Measurements from ENCODE around the gene SSTR3.
"Not testable (repeated sequence)": the region's sequence is repeated elsewhere in the genome, so short reads cannot be mapped to it uniquely, and the experiment has no call there.

SSTR3 gene

GRCh38 chr22:37244114-37244921 lies 32.0 kb upstream of the SSTR3 start, which contains the start of gene RAC2:
Gene RAC2, minus strand, starts transcription at chr22:37244269. Its CDS starts 121 bp downstream, at chr22:37244148.
- DNase-seq, result peak in 37 of 42 donors; percentile 10 to 63 (median 43)
- intact Hi-C loops (cut with DNase I), result no loop called here

- intact Hi-C loops (cut with DNase I), result no loop called here
- no peak for DNase-seq
These were observed 31.3 kb upstream of the SSTR3 start for GRCh38 chr22:37243402-37244113.

GRCh38 chr22:37242395-37242918 lies 30.2 kb upstream of the SSTR3 start:
- intact Hi-C loops (cut with DNase I), result no loop called here
- DNase-seq, result peak in 20 of 42 donors; percentile 11 to 69 (median 39)

DNA sequence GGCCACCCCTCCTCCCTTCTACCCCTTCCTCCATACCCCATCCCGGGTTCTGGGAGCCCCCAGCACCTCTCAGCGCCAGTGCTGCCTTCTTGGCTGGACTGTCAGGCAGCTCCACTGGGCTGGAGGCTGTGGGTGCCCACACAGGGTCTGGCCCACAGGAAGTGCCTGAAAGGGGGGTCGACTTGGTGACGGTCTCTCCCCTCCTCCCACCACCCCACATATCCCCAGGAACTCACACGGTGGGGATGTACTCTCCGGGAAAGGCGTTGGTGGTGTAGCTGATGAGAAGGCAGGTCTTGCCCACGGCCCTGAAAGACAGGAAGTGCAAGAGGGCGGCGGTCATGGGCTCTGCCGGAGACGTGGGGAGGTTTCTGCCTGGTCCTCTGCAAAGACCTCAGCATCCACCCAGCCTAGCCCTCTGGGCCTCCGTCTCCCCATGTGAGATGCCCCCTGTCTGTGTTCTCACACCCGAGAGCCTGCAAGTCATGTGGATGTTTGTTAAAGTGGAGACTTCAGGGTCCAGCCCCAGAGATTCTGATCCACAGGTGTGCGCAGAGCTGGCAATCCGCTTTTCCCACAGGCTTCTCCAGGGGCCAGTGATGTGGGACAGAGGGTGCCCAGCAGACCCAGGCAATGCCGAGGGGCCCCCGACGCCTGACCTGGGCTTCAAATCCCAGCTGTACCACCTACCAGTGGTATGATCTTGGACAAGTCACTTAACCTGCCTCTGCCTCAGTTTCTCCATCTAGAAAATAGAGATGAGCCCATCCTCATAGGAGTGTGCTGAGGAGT lies 29.3 kb upstream of the SSTR3 start:
- intact Hi-C loops (cut with DNase I), result no loop called here
- DNase-seq, result no peak

DNA sequence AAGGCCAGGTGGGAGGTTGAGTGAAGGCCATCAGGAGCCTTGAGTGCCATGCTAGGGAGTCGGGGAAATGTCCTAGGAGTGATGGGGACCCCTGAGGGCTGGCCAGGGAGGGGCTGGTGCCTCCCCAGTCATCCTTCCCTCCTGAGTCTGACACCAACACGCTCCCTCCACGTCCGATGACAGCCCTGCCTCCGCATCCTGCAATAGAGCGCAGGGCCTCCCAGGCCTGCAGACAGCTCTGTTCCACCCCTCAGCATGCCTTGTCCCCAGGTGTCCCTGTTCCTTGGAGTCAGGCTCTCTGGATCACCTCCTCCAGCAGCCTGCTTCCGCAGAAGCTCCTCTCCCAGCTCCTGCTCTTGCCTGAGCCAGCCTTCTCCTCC lies 28.7 kb upstream of the SSTR3 start:
- intact Hi-C loops (cut with DNase I), result no loop called here
- DNase-seq, result no peak

DNA sequence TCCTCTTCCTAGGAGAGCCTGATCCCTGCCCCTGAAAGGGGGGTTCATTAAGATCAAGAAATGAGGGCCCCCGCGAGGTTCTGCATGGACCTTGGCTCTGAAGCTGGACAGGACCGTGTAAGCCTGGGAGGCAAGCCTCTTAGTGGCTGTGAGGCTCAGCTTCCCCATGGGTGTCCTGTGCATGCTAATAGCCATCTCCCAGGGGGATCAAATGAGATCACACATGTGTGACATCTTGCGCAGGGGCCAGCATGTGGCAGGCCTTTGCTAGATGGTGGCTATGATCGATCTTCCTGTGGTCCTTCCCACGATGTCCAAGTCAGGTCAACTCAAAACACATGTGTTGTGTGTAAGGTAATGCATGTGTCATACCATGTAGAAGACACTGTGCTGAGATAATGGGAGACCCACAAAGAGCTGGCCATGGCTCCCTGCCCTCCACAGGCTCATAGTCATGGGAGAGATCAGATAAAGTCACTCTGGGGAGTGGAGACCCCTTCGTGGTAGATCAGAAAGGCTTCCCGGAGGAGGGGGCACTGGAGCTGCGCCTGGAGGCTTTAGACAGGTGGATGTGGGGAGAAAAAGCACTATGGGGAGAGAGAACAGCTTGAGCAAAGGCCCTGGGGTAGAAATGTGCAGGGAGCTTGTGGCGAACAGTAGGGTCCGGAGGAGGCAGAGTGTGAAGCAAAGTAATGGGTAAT lies 28.1 kb upstream of the SSTR3 start:
- intact Hi-C loops (cut with DNase I), result no loop called here
- no peak for DNase-seq

GRCh38 chr22:37239336-37240239 lies 27.3 kb upstream of the SSTR3 start:
- DNase-seq, result no peak
- intact Hi-C loops (cut with DNase I), result no loop called here

DNA sequence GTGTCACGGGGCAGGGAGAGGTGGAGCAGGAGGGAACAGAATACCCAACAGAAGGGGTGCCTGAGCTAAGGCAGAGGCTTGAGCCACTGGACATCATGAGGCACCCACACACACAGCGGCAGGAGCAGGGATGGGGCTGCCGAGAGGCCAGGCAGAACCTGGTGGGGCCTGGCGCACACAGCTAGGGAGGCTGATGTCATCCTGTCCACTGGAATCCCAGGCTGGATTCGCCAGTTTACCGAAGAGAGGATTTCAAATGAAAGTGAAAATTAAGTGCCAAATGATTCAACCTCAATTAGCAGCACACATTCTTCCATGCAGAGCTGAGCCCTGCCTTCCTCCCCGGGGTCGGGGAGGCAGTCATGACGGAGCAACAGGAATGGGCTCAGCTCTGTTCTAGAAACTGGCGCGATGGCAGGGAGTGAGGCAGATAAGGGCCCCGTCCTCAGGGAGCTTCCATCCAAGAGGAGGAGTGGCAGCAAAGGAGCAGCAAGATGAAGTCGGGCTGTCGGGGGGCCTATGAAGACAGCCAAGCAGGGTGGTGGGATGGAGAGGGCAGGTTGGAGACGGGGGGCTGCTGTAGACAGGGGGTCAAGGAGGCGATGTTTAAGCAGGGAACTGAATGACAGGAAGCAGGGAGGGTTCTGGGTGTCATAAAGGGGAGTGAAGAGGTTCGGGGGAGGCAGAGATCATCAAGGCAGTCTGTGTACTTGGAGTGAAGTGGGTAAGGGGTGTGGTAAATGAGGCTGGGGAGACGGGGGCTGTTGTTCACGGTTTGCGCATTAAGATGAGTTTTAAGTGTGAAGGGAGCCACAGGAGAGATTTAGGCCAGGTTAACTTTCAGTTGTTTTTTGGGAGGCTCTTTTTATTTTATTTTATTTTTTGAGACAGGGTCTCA lies 25.3 kb upstream of the SSTR3 start:
- DNase-seq, result no peak
- intact Hi-C loops (cut with DNase I), result no loop called here

- DNase-seq, result no peak
- intact Hi-C loops (cut with DNase I), result no loop called here
These were observed 23.8 kb upstream of the SSTR3 start for GRCh38 chr22:37235897-37236607.

GRCh38 chr22:37234736-37235711 lies 22.7 kb upstream of the SSTR3 start:
- DNase-seq, result no peak
- intact Hi-C loops (cut with DNase I), result no loop called here

DNA sequence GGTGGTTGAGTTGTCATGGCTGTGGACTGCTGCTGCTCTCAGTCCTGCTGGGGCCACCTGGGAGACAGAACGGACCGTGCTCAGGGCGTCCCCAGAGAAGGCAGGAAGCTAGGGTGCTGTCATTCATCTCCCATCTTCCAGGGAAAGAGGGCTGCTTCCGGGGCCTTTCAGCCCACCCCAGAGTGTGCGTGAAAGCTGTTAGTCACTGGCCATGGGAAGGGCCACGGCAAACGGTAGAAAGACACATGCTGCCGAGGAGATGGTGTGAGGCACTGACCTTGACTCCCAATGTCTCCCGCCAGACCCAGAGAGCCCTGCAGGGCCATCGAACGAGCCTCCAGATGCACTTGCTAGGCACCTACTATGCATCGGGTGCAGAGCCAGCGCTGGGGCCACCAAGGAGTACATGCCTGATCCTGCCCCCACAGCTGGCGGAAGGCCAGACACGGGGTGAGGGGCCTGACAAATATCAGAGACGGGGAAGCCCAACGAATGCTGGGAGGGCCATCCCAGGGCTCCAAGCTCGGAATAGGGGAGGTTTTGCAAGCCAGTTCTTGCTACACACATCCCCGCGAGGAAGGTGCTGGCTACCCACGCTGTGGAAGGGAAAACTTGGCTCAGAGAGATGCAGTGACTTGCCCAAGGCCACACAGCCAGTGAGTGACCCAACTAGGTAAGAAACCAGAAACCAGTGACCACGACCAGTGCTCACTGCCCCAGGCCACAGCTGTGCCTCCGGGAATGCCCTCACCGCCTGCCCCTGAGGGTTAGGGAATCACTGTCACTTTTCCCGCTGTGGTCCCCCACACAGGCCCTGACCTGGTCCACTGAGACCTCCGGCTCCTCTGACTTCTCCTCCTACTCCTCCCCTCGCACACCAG lies 21.7 kb upstream of the SSTR3 start:
- DNase-seq, result no peak

DNA sequence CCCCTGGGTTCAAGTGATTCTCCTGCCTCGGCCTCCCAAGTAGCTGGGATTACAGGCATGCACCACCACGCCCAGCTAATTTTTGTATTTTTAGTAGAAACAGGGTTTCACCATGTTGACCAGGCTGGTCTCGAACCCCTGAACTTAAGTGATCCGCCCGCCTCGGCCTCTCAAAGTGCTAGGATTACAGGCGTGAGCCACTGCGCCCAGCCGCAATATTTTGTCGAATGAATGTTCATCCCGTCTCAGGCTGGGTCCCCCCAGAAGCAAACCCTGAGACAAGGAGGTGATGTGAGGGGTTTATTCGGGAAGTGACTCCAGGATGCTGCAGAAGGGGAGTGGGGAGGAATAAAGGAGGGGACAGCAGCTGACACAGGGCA lies 21.1 kb upstream of the SSTR3 start:
- DNase-seq; intact Hi-C loops (cut with DNase I): not testable (repeated sequence)

More for the DNA sequence above, 21.7 kb upstream of the SSTR3 start:
- intact Hi-C loops (cut with DNase I), result no loop called here

DNA sequence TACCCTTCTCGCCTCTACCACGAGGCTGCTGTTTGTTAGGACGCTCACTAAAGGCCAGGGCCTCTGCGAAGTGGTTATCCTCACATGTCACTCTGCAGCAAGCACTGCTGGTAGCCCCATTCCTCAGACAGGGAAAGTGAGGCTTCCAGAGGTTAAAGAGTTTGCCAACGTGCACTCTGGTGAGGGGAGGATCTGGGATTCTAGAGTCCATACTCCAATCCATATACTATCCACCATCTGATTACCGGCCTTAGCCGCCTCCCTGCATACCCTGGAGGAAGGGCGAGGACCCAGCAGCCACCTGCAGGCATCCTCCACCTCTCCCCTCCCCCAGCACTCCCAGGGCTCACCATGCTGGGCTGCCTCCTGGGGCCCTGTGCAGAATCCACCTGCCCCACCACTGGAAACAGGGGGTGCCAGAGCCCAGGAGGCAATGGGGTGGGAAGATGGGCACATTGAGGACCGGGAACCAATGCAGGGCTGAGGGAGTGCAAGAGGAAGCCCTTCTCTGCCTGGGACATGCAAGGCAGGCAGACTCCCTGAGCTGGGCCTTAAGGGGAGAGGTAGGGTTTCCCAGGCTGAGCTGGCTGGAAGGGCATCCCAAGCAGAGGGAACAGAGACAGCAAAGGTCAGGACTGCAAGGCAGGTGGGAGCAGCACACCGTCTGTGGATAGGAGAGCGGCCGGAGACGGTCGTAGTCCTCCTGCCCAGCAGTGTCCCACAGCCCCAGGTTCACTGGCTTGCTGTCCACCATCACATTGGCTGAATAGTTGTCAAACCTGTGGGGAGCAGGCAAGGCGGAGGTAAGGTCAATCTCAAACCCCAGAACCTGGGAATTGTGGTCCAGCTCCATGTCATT lies 20.1 kb upstream of the SSTR3 start:
- DNase-seq, result no peak
- intact Hi-C loops (cut with DNase I), result no loop called here

Data from head of caudate nucleus (tissue), 42 donors.